PC-3 (cell line): Measurements from ENCODE around the gene CXorf49B.
"Not testable (repeated sequence)": the region's sequence is repeated elsewhere in the genome, so short reads cannot be mapped to it uniquely, and the experiment has no call there.

ENCODE experiments used
- CTCF ChIP-seq: fragments of 300-600 bp; sonication (generic); conservative IDR thresholded peaks from 2 replicates; pipeline ENCODE4 v1.5.1; 2017; ENCODE audit warnings: antibody characterized with exemption, low read depth, mild to moderate bottlenecking, low read length
- EZH2phosphoT487 ChIP-seq: fragments of 300-600 bp; sonication (generic); IDR thresholded peaks from 2 replicates; pipeline ENCODE4 v1.6.1; 2018; ENCODE audit warnings: mild to moderate bottlenecking, antibody characterized with exemption, low read length, borderline replicate concordance

DNA sequence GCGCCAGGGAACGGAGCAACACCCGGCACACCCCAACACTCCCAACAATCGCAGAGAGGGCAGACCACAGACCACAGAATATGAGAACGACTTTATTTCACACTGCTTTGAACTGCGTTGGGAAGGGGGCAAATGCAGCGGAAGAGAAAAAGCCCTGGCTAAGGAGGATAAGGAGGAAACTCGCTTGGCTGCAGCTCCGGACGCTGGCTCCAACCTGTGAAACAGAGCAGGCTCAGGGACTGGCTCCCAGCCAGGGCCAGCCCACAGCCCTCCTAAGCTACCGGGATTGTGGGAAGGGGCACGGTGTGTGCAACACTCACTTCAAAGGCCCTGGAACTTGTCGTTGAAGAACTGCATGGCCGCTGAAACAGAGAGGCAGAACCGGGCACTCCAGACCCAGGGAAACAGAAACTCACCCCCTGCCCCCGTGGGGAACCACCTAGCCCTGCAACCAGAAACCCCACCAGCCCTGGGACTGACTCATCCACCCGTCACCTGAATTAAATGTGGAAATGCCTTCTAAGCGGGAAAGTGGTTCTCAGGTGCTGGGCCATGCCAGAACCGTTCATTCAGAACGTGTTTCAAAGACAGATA lies 2.4 kb upstream of the CXorf49B start:
- not testable (repeated sequence) for TF ChIP-seq CTCF, EZH2phosphoT487
